LNCaP clone FGC (cell line): Measurements from ENCODE around the gene SLC4A11.

ENCODE experiments used
- DNase-seq: peaks from one replicate; pipeline ENCODE4 v3.0.0-alpha.2; 2011; ENCODE audit warnings: low read depth
- H3K4me3 ChIP-seq: 2 replicates; pipeline ENCODE4 v1.5.1; 2011; ENCODE audit warnings: mild to moderate bottlenecking, low read depth, low read length, control low read depth
- CTCF ChIP-seq: IDR thresholded peaks from 2 replicates; pipeline ENCODE4 v1.5.1; 2012; ENCODE audit warnings: mild to moderate bottlenecking; ENCODE audit not compliant: control insufficient read depth, insufficient read depth; ENCODE audit errors: extremely low read depth

SLC4A11 gene

GRCh38 chr20:3276680-3277015, 37.7 kb upstream of the SLC4A11 start:
- no peak for DNase-seq
- no peak overlapping the region for H3K4me3 ChIP-seq
- TF ChIP-seq CTCF = peak; percentile 39

DNA sequence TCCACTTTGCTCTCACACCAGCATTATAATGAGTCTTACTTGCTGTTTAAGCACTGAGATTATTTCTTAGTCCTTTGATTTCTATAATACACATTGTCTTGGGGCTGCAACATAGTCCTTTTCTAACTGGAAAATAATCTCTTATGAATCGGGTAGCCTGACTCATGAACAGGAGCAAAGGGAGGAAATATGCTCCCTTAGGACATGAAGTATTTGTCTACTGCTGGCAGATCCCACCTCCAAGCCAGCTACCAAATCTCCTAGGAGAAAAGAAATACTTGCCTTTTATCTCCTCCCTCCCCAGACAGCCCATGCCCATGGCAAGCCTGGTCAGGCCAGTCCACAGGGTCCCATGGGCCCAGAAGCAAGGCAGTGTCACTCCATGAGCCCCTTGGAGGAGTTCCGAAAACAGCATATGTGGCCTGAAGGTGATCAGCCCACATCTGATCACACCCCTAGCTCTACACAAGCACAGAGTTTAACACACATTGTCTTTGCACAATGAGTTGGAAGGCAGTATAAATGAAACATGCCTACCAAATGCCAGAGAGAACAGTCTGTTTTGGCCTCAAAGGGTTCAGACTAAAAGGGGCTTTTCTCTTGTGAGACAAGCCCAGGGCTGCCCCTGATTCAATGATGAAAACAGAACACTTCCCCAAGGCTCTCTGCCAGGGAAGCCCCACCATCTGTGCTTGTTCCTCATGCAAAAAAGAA, 37.1 kb upstream of the SLC4A11 start:
- DNase-seq = no peak
- no peak overlapping the region for H3K4me3 ChIP-seq
- TF ChIP-seq CTCF = no peak

- no peak for DNase-seq
- H3K4me3 ChIP-seq = no peak overlapping the region
- no peak for TF ChIP-seq CTCF
These were observed 36.3 kb upstream of the SLC4A11 start for GRCh38 chr20:3275064-3275935.

GRCh38 chr20:3273371-3273770, 34.4 kb upstream of the SLC4A11 start:
- no peak for DNase-seq
- TF ChIP-seq CTCF = no peak
- no peak overlapping the region for H3K4me3 ChIP-seq

DNA sequence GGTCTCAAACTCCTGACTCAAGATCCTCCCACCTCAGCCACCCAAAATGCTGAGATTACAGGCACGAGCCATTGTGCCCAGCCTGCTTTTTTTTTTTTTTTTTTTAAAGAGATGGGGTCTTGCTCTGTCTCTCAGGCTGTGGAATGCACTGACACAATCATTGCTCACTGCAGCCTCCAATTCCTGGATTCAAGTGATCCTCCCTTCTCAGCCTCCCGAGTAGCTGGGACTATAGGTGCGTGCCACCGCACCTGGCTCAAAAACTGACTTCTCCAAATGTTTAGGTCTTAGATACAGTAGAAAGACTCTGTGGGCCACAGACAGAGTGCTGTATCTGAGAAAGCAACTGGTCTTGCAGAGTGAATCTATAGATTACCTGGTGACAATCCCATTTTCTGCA, 31.1 kb upstream of the SLC4A11 start:
- TF ChIP-seq CTCF = no peak
- DNase-seq = no peak
- no peak overlapping the region for H3K4me3 ChIP-seq

GRCh38 chr20:3262566-3262965, 23.6 kb upstream of the SLC4A11 start:
- TF ChIP-seq CTCF = no peak
- no peak overlapping the region for H3K4me3 ChIP-seq
- no peak for DNase-seq
